HG02943 (cell line): ENCODE data around the gene TRIM39.

Experiments
- ATAC-seq: cut with Tn5 transposase; IDR thresholded peaks from one replicate; pipeline ENCODE4 v1.9.1; 2021; ENCODE audit warnings: mild to moderate bottlenecking, low read depth, moderate library complexity; ENCODE audit not compliant: unreplicated experiment

The TRIM39 gene

DNA sequence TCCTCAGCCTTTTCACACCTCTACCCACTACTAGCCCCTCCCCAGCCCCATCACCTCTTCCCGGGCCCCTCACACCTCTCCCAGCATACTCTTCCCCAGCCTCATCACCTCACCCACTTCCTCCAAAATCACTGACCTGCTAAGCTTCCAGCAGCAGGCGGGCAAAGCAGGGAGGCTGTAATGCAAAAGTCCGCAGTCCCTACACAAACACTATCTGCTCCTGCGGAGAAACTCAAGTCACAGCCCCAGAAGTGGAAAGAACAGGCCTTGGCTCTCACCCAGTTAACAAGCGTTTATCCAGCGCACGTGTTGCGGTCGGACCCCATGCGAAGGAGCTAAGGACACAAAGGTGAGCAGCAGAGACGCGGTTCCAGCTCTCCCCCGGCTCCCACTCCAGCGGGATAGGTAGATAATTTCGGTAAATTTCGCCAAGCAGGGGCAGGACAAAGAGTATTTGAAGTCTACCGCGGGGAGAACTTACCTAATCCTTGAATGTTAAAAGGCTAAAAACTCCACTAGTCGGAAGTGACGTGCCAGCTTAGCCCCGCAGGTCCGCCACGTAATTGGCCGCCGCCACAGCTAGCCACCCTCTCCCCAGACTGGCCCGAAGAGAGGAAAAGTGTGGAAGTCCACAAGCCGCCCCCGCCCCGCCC lies 728 bp upstream of the TRIM39 start:
- peak; percentile 30 for ATAC-seq

DNA sequence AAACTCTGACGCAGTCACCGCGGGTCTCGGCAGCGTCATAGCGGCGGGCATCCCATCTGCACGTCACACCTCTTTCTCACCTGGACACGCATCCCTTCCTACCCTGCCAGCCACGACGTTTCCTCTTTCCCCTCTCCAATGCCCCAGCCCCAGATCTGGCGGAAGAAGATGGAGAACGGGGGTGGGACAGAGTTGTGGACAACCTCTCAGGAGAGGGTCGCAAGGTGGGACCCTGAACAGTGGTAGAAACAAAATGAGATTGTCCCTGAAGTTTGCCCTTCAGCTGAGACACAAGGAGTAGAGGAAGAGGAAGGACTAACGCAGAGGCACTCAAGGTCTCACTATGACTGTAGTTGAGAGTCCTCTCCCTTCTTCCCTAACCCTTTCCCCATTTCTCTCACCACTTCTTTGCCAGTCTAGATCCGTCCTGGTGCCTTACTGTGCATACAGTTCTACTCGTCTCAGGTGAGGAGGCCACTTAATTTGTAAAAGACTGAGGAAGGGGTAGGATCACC lies 562 bp downstream of the TRIM39 start:
- ATAC-seq, result no peak

DNA sequence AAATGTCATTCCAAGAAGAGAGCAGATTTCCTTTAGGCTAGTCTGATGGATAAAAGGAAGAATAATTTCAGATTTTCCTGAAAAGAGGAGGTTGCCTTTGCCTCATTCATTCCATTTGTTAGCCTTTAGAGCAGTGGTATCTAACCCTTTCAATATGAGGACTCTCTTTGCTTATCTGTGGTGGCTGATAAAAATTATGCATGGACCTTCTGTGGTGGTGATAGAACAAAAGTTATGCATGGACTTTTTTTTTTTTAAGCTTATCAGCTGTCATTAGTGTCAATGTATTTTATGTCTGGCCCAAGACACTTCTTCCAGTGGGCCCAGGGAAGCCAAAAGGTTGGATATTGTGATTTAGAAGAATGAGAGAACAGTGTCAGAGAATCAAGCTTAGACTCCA lies 1.7 kb downstream of the TRIM39 start:
- ATAC-seq, result no peak

DNA sequence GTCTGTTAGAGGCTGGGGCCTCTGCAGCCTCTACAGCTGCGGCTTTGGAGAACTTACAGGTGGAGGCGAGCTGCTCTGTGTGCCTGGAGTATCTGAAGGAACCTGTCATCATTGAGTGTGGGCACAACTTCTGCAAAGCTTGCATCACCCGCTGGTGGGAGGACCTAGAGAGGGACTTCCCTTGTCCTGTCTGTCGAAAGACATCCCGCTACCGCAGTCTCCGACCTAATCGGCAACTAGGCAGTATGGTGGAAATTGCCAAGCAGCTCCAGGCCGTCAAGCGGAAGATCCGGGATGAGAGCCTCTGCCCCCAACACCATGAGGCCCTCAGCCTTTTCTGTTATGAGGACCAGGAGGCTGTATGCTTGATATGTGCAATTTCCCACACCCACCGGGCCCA lies 2.6 kb downstream of the TRIM39 start:
- ATAC-seq, result no peak

DNA sequence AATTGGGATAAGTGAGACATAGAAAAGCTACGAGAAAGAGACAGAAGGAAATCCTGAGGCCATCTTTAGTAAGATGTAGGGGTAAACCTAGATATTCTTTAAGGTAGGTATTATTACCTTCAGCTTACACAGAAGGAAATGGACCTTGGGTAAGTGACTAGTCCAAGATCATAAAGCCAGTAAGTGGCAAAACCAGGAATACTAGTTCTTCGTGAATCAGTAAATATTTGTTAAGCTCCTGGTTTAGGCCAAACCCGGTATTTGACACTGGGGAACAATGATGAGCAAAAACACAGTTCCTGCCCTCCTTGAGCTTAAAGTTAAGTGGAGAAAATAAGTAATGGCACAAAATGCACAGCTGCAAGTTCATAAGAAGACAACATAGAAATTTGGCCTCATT lies 5.3 kb downstream of the TRIM39 start:
- no peak for ATAC-seq

DNA sequence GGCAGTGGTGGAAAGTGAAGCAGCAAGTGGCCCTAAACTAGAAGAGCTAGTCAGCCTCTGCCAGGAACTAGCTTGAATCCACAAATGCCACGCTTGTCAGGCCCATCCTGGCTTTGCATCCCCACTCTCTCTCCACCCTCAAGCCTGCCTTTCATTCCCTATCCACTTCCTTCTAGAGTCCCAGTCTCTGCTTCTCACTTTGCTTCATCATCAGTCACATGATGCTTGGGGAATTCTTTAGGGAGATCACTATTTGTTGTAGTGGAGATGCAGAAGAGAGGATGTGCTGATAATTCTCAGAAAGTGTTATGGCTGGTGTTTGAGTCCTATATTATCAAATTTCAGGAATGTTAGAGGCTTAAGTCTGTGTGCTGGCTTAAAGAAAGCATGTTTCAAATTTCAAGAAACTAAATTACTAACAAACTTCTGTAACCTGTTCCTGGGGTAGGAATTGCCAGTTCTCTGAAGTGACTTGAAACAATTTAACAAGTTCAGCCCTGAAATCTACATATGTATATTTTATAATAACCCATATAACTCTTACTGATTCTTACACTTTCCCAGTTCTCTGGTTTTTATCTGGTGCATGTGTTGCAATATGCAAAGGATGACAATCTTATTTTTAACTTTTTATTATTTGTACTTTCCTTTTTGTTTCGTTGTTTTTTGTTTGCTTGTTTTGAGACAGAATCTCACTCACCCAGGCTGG lies 7.5 kb downstream of the TRIM39 start:
- ATAC-seq, result no peak

DNA sequence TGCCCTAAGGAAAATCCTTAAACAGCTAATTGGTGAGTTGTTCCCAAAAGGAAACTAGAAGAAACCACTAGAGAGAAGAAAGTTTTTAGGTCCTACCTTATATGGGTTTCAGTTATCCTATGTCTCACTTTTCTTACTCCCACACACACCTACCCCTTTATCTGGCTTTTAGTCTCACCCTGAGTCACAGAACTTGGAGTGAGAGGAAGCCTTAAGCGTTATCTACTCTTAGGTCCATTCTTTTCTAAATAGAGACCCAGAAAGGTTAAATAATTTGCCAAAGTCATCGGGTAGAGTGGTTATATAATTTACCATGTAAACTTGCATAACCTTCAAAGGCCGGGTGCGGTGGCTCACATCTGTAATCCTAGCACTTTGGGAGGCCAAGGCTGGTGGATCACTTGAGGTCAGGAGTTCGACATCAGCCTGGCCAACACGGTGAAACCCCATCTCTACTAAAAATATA lies 13.9 kb downstream of the TRIM39 start:
- no peak for ATAC-seq

DNA sequence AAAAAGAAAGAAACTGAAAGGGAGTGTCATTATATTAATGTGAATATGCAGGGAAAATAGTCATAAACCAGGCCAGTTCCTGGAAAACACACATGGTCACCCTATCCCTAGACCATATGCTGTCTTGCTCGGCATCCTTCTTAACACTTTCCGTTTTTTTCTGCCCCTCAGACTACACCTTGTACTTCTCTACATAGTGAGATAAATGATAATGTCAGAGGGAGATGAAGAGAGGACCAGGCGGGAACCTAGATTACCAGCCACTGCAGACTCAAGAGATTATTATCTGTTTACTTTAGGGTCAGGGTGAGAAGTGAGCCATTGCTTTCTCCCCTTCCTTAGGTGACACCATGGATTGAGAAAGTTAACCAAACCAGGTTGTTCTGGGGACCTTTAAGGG lies 14.5 kb downstream of the TRIM39 start:
- ATAC-seq, result no peak

DNA sequence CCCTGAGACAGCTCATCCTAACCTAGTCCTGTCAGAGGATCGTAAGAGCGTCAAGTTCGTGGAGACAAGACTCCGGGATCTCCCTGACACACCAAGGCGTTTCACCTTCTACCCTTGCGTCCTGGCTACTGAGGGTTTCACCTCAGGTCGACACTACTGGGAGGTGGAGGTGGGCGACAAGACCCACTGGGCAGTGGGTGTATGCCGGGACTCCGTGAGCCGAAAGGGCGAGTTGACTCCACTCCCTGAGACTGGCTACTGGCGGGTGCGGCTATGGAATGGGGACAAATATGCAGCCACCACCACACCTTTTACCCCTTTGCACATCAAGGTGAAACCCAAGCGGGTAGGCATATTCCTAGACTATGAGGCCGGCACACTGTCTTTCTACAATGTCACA lies 15.0 kb downstream of the TRIM39 start:
- ATAC-seq, result no peak

DNA sequence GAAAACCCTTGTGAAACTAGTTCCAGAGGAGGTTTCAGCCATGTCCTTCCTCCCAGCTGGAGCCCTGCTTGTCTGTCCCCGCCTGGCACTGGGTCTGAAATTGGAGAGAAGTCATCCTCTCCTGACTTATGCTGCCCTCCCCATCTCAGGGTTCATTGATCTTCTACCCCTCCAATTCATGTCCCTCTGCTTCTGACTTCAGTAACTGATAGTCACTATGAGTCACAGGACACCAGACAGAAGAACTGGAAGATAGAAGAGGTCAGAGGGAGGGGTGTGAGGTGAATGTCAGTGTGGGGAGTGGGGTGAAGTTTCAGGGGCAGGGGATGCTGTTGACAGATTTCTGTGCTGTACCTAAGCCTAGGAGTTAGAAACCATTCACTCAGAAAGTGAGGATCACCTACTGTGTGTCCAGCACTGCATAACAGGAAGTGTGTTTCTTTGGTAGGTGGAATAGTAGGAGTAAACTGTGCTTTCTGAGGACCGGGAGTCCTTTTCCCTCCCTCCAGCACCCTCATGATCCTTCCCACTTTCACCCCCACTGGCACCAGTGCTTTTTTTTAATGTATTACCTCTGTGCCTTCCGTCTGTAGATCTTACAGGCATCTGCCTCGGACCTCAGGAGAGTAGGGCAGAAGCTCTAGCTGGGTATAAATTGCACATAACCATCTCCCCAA lies 17.6 kb downstream of the TRIM39 start:
- ATAC-seq, result no peak

DNA sequence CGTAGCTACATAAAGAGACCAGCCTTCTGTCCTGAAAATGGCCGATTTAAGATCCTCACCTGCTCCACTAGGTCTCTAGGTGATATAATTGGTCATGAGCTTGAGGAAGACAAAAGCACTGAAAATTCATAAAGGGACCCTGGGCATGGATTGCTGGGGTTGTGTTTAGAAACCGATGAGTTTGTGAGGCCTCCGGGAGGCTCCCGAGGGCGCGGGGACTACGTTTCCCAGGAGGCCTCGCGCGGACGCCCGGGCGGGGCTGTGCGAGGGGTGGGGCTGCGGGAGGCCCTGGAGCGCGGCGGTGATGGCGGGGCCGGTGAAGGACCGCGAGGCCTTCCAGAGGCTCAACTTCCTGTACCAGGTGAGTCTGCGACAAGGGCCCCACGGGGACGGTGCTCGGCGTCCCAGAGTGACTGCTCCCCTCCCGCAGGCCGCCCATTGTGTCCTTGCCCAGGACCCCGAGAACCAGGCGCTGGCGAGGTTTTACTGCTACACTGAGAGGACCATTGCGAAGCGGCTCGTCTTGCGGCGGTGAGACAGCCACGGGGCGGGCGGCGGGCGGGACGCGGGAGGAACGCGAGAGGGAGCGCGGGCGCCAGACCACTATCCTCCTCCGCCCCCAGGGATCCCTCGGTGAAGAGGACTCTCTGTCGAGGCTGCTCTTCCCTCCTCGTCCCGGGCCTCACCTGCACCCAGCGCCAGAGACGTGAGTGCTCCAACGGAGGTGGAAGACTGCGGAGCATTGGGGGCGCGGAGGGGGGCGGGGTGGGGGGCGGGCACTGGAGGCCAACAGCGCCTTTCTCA lies 18.3 kb downstream of the TRIM39 start, which contains the start of gene RPP21:
Gene RPP21 (plus strand): TSS at position 289 of the 804 bp plus-strand sequence. CDS start 16 bp downstream, at position 305.
- ATAC-seq, result peak; percentile 77

DNA sequence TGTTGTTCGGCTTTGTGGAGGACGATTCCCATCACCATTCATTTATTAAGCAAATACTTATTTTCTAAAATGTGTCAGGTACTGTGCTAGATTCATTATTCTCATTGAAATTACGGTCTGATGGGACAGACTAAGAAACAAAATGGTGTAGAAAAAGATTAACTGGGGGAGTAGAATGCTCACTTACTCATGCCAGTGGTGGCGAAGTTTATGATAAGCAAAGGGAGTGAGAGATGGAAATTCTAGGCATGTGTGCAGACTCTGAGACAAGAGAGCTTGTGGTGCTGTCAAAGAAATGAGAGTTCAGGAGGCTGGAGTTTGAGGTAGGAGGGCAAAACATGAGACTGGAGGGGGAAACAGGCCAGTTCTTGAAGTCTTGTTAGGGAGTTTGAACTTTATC lies 19.1 kb downstream of the TRIM39 start:
- ATAC-seq, result no peak

DNA sequence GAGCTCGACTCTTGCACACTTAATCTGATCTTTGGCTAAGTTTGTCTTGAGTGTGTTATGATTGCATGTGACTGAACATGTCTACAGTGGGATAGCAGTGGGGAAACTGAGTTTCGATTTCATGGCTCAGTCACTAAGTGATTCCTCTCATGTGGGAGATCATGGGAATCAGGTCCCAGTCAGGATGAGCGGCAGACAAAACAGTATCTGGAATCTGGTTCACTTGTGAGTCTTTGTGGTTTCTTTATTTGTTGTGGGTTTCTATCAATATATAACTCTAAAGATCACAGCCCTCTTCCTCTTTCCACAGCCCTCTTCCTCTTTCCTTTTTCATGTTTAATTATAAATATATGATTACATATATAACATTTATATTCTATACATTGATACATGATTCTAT lies 22.2 kb downstream of the TRIM39 start:
- ATAC-seq, result no peak

DNA sequence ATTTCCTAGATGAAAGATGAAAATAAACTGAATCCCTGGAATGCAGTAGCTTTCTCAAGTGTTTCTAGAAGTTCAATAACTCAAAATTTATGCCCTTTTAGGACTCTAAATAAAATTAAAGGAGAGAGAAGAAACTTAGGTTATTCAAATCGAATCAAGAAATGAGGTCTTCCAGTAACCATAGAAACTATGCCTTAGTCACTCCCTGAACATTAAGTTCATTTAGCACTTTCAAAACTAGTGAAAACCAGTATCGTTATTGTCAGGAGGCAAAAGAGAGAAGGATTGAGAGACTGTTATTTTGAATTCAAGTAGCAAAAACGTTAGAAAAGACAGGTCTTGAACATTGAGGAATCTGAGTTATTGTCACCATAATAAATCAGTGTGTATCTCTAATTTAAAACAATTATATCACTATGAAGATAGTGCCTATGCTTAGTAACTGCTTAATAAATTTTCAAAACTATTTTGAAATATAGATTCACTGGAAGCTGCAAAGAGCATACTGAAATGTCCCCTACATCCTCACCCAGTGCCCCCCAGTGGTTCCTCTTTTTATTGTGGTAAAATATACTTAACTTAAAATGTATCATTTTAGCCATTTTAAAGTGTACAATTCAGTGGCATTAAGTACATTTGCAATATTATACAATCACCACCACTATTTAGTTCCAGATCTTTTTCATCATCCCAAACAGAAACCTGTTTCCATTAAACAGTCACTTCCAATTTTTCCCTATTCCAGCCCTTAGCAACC lies 22.9 kb downstream of the TRIM39 start:
- no peak for ATAC-seq

DNA sequence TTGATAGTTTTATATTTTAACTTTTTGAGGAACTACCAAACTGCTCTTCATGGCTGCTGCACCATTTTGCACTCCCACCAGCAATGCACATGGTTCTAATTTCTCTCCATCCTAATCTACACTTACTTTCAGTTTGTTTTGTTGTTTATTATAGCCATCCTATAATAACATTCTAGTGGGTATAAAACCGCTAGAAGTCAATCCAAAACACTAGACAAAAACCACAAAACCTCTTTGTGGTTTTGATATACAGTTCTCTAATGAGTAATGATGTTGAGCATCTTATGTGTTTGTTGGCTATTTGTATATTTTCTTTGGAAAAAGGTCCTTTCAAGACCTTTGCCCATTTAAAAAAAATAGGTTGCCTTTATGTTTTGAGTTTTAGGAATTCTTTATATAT lies 23.8 kb downstream of the TRIM39 start:
- ATAC-seq, result no peak

DNA sequence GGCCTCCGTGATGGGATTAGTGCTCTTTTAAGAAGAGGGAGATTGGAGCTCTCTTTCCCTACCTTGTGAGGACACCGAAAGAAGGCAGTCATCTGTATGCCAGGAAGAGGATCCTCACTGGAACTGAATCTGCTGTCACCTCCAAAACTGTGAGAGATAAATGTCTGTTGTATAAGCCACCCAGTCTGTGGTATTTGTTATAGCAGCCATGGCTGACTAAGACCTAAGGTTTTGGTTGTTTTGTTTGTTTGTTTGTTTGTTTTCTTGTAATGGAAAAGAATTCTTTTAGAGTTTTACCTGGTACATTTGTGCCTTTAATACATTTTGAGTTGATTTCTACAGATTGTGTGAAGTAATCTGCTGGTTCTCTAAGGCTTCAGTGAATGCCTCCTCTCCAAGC lies 25.8 kb downstream of the TRIM39 start:
- no peak for ATAC-seq

DNA sequence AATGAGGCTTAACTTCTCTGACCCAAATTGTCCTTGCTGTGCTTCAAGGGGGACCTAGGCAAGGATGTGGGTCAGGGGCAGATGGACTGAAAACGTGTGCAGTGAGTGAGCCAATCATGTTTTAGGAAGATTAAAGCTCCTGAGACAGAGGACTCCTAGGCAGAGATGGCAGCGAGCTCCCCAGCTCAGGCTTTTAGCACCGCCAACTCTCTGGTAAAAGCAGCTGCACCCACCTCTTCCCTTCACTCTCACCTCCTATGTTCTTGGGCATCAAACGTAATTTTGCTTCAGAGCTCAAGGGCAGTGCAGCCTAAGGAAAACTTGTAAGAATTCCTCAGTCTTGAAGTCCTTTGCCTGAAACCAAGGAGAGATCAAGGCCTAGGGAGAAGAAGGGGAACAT lies 28.6 kb downstream of the TRIM39 start:
- no peak for ATAC-seq

DNA sequence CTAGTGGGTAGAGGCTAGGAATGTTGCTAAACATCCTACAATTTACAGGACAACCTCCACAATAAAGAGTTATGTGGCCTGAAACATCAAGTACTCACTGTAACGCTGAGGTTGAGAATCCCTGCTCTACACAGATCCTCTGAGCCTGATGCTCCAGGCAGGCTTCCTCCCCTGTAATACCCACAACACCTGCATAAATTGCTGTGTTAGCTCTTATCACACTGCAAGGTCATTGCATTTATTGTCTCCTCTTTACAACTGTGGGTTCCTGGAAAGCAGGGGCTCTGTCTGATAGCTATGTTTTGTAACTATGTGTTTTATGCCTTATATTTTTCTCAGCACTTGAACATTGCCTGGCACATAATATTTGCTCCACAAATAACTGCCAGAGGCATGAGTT lies 29.8 kb downstream of the TRIM39 start:
- no peak for ATAC-seq

DNA sequence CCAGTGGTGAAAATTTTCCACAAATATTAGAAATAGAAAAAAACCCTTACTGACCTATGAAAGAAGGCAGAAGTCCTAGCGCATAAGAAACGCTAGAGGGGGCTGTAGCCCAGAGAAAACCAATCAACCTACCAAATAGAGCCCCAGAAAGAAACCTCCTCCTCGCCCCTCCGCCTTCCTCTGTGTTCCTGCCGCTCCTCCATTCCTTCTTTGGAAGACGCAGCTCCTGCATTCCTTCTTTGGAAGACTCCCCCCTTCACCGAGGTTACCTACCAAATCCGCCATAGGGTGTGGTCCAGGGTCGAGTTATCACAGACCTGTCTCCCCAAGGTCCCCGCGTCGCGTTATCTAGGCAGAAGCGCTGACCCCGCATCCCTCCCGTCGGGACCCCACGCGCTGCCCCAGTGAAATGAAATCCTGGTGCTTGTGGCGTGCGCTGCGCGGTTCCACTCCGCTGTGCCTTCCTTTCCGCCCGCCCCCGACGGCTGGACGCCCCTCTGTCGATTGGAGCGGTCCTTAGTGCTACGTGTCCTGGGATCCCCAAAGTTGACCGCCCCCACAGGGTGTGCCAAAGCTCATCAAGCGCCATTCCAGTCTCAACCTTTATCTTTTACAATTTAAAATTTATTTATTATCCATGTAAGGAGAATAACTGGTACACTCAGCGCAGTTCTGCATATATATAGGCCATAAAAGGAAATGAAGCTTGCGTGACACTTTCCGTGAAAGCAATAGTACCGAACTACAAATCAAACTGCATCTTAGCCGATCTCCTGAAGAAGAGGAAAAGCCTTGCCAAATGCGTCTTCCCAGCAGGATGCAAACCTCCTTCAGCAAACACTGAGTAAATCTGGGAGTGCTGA lies 31.2 kb downstream of the TRIM39 start:
- ATAC-seq, result no peak
